Ascending aorta (tissue), 2 donors: ENCODE results near the gene MRPS34. TPM values are rescaled to one million over a fixed set of nuclear protein-coding genes. Genes with fewer than 3 reads are reported as not detected.

Experiments
- DNase-seq, 2 donors: peaks; one replicate each; pipeline ENCODE4 v3.0.0-alpha.2; 2019; ENCODE audit warnings: low spot score in 2 of 2
- H3K27ac ChIP-seq, 2 donors: fragments of 200-600 bp; sonication (generic); one replicate each; pipeline ENCODE4 v1.5.1; 2016 to 2017; ENCODE audit warnings: mild to moderate bottlenecking in 1 of 2
- H3K27me3 ChIP-seq: fragments of 200-600 bp; sonication (generic); one replicate; pipeline ENCODE4 v1.5.1; 2017
- H3K36me3 ChIP-seq, 2 donors: fragments of 200-600 bp; sonication (generic); one replicate each; pipeline ENCODE4 v1.5.1; 2016
- H3K4me1 ChIP-seq, 2 donors: fragments of 200-600 bp; sonication (generic); one replicate each; pipeline ENCODE4 v1.5.1; 2016 to 2017; ENCODE audit warnings: mild to moderate bottlenecking in 1 of 2
- H3K4me3 ChIP-seq, 2 donors: fragments of 200-600 bp; sonication (generic); one replicate each; pipeline ENCODE4 v1.5.1; 2016 to 2017; ENCODE audit warnings: mild to moderate bottlenecking in 1 of 2
- H3K9me3 ChIP-seq, 2 donors: fragments of 200-600 bp; sonication (generic); one replicate each; pipeline ENCODE4 v1.5.1; 2016
- CTCF ChIP-seq, 3 experiments: fragments of 200-600 bp in 2 of 3; fragments of 450-650 bp in 1 of 3; sonication (generic) in 2 of 3; IDR thresholded peaks; one replicate each; pipeline ENCODE4 v1.5.1; 2016 to 2019; ENCODE audit warnings: antibody characterized with exemption in 3 of 3, mild to moderate bottlenecking in 1 of 3, moderate library complexity in 1 of 3
- intact Hi-C: fragments of 100-400 bp; cut with DNase I; formaldehyde crosslinking; loops from one replicate; pipeline ENCODE4 v1.15.1; 2023
- total RNA-seq: library from RNA; depleted of rRNA; stranded (reverse); fragments of >200 nt; gene quantifications from one replicate; pipeline ENCODE4 v1.1.0, GENCODE V29; 2016

MRPS34 gene
- total RNA-seq, 1 donor from 2014 or later, result 170 TPM

- no peaks in the 10 kb centered on the region for H3K27me3 ChIP-seq
- H3K9me3 ChIP-seq, result no peaks in the 10 kb centered on the region
- DNase-seq, result no peak
- peaks cover 63 to 84% of the 10 kb centered on the region in 2 donors for H3K36me3 ChIP-seq
- intact Hi-C loops, result no loop called here
- no peak for TF ChIP-seq CTCF (IDR thresholded peaks at IDR 0.05)
- no peak overlapping the region for H3K27ac ChIP-seq
- no peaks in the 10 kb centered on the region for H3K4me1 ChIP-seq
- H3K4me3 ChIP-seq, result no peak overlapping the region
Observed at GRCh38 chr16:1760911-1761310, 12.0 kb downstream of the MRPS34 start.

- TF ChIP-seq CTCF (IDR thresholded peaks at IDR 0.05), result no peak
- no peak for DNase-seq
- H3K9me3 ChIP-seq, result no peaks in the 10 kb centered on the region
- H3K4me3 ChIP-seq, result no peak overlapping the region
- H3K4me1 ChIP-seq, result no peaks in the 10 kb centered on the region
- H3K27me3 ChIP-seq, result no peaks in the 10 kb centered on the region
- intact Hi-C loops, result no loop called here
- no peak overlapping the region for H3K27ac ChIP-seq
- peaks cover 55 to 78% of the 10 kb centered on the region in 2 donors for H3K36me3 ChIP-seq
Observed at GRCh38 chr16:1759511-1759910, 13.4 kb downstream of the MRPS34 start.

GRCh38 chr16:1758923-1759322, 14.0 kb downstream of the MRPS34 start:
- TF ChIP-seq CTCF (IDR thresholded peaks at IDR 0.05), result no peak
- no peaks in the 10 kb centered on the region for H3K4me1 ChIP-seq
- H3K4me3 ChIP-seq, result no peak overlapping the region
- no peaks in the 10 kb centered on the region for H3K27me3 ChIP-seq
- no peaks in the 10 kb centered on the region for H3K9me3 ChIP-seq
- no peak for DNase-seq
- H3K36me3 ChIP-seq, result peaks cover 53 to 77% of the 10 kb centered on the region in 2 donors
- intact Hi-C loops, result no loop called here
- H3K27ac ChIP-seq, result no peak overlapping the region

- no peak for TF ChIP-seq CTCF (IDR thresholded peaks at IDR 0.05)
- Histone ChIP-seq H3K4me1 (no peaks in the 10 kb centered on the region), H3K9me3 (no peaks in the 10 kb centered on the region), H3K27me3 (no peaks in the 10 kb centered on the region), H3K36me3 (peaks cover 47 to 72% of the 10 kb centered on the region in 2 donors), H3K4me3 (no peak overlapping the region), H3K27ac (no peak overlapping the region)
- intact Hi-C loops, result no loop called here
- no peak for DNase-seq
Observed at GRCh38 chr16:1757714-1758461, 15.0 kb downstream of the MRPS34 start.

- Histone ChIP-seq H3K4me1 (no peaks in the 10 kb centered on the region), H3K4me3 (no peak overlapping the region), H3K9me3 (no peaks in the 10 kb centered on the region), H3K36me3 (peaks cover 41 to 73% of the 10 kb centered on the region in 2 donors), H3K27me3 (no peaks in the 10 kb centered on the region), H3K27ac (no peak overlapping the region)
- no peak for DNase-seq
- intact Hi-C loops, result no loop called here
- no peak for TF ChIP-seq CTCF (IDR thresholded peaks at IDR 0.05)
Observed at GRCh38 chr16:1754204-1754603, 18.7 kb downstream of the MRPS34 start.
